Measurements from ENCODE around the gene DNAJB8.

The DNAJB8 gene

DNA sequence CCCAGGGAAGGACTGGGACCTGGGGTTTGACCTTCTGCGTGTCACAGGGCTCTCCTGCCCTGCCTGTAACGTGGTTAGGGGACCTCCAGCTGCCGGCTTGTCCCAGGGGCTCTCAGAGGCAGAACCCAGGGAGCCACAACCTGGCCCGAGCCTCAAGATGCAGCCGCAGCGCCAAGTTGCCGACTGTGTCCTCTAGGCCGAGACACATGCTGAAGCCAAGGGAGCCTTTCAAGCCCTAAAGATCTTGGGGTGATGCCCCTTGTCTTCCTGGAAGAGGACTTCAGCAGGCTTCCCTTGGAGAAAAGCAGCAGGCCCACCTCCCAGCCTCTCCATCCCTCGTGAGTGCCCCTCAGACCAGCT, 7.2 kb downstream of the DNAJB8 start:
- H3K4me1 ChIP-seq (ENCODE audit: control insufficient read depth, insufficient read depth, low read length): no peaks in the 10 kb centered on the region
- no peak overlapping the region for H3K9ac ChIP-seq (ENCODE audit: low read length)
- no peaks in the 10 kb centered on the region for H3K9me3 ChIP-seq (ENCODE audit: control insufficient read depth, low read length)
- no peaks in the 10 kb centered on the region for H3K36me3 ChIP-seq (ENCODE audit: control insufficient read depth, insufficient read depth, low read length, severe bottlenecking)
- no peak for DNase-seq (ENCODE audit: low read depth)
- H3K4me3 ChIP-seq (ENCODE audit: low read length): no peak overlapping the region
- peaks cover 54% of the 10 kb centered on the region for H3K27me3 ChIP-seq (replicated peaks; ENCODE audit: control insufficient read depth, insufficient read depth, low read length)

DNA sequence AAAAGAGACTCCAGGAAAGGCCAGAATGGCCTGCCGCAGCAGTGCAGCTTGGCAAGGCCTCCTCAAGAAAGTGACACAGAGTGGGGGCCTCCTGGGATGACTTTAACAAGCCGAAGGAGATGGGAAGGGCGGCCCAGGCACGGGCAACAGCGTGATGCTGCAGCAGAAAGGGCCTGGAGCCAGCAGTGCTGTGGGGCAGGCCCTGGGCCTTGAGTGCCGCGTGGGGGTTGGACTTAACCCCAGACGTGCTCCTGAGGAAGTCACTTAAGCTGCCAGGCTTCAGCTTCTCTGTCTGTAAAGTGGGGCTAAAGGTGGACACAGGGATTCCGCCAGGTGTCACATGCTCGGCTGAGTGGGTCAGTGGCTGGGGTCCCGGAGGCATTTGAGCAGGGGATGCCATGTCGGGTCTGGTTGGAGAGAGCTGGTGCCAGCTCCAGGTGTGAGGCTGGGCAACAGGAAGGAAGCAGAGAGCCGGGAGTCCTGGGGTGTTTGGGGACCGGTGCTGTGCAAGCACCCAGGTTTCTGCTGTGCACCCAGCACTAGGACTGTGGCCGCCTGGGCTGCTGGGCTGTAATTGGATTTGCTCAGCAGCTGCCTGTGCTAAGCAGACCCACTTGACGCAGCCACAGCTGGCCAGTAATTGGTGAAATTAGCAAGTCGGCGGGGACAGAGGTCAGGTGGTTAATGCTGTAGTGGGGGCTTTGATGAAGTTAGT, 7.8 kb downstream of the DNAJB8 start:
- DNase-seq (ENCODE audit: low read depth): no peak
- Histone ChIP-seq H3K9me3 (ENCODE audit: control insufficient read depth, low read length) (no peaks in the 10 kb centered on the region), H3K9ac (ENCODE audit: low read length) (no peak overlapping the region), H3K27me3 (replicated peaks; ENCODE audit: control insufficient read depth, insufficient read depth, low read length) (peaks cover 57% of the 10 kb centered on the region), H3K4me3 (ENCODE audit: low read length) (no peak overlapping the region), H3K36me3 (ENCODE audit: control insufficient read depth, insufficient read depth, low read length, severe bottlenecking) (no peaks in the 10 kb centered on the region), H3K4me1 (ENCODE audit: control insufficient read depth, insufficient read depth, low read length) (no peaks in the 10 kb centered on the region)

DNA sequence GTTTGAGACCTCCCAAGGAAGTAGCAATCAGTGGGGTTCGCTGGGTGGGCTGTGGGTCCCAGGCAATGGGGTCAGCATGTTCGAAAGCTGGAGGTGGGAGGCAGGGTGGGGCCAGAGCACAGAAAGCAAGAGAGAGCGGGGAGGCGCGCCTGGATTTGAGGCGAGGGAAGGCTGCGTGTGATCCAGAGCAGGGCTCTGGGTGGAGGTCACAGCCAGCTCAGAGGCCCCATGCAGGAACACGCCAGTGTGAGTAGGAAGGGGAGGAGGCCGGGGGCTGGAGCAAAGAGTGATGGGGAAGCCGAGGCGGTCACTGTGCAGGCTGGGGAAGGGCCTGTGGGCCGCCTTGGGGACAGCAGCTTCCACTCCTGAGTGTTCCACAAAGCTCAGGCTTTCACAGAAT, 8.8 kb downstream of the DNAJB8 start:
- H3K9me3 ChIP-seq (ENCODE audit: control insufficient read depth, low read length): no peaks in the 10 kb centered on the region
- no peak overlapping the region for H3K4me3 ChIP-seq (ENCODE audit: low read length)
- no peak for DNase-seq (ENCODE audit: low read depth)
- H3K9ac ChIP-seq (ENCODE audit: low read length): no peak overlapping the region
- H3K36me3 ChIP-seq (ENCODE audit: control insufficient read depth, insufficient read depth, low read length, severe bottlenecking): no peaks in the 10 kb centered on the region
- H3K4me1 ChIP-seq (ENCODE audit: control insufficient read depth, insufficient read depth, low read length): no peaks in the 10 kb centered on the region
- H3K27me3 ChIP-seq (replicated peaks; ENCODE audit: control insufficient read depth, insufficient read depth, low read length): peaks cover 58% of the 10 kb centered on the region

DNA sequence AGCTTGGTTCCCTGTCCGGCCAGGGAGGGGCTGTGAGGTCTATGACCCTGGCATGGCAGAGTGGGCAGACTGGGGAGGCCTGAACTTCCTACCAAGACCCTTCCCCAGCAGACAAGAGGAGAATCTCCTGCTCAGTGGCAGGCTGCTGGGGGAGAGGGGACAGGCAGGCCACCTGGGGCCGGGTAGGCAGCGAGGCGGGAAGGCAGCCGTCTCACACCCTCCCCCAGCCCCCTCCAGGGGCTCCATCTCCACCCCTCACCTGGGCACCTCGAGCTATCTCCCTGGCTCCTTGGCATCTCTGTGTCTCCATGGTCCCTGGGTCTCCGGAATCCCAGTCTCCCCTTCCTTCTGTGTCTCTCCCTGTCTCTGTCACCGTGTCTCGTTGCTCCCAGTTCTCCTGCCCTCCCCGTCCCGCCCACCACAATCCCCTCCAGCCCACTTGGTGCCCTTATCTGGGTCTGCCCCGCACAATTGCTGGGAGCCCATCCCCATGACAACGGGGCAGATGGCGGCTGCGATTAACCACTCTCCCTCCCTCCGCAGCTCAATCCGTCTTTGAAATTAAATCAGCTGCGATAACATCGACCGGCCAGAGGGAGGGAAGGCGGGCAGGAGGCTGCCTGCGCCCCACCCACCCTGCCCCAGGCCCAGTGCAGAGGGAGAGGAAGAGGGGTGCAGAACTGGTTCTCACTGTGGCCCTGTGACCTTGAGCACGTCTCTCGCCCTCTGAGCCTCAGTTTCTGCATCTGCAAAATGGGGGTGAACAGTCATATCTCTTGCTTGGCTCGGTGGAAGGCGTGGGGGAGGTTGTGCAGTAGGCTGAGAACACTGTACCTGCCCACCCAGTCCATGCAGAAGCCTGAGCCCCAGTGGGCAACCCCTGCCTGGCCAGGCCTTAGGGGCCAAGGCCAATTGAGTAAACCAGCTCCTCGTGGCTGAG, 9.6 kb downstream of the DNAJB8 start:
- H3K4me1 ChIP-seq (ENCODE audit: control insufficient read depth, insufficient read depth, low read length): no peaks in the 10 kb centered on the region
- no peaks in the 10 kb centered on the region for H3K9me3 ChIP-seq (ENCODE audit: control insufficient read depth, low read length)
- no peak overlapping the region for H3K4me3 ChIP-seq (ENCODE audit: low read length)
- no peaks in the 10 kb centered on the region for H3K36me3 ChIP-seq (ENCODE audit: control insufficient read depth, insufficient read depth, low read length, severe bottlenecking)
- no peak for DNase-seq (ENCODE audit: low read depth)
- H3K9ac ChIP-seq (ENCODE audit: low read length): no peak overlapping the region
- H3K27me3 ChIP-seq (replicated peaks; ENCODE audit: control insufficient read depth, insufficient read depth, low read length): peaks cover 66% of the 10 kb centered on the region

DNA sequence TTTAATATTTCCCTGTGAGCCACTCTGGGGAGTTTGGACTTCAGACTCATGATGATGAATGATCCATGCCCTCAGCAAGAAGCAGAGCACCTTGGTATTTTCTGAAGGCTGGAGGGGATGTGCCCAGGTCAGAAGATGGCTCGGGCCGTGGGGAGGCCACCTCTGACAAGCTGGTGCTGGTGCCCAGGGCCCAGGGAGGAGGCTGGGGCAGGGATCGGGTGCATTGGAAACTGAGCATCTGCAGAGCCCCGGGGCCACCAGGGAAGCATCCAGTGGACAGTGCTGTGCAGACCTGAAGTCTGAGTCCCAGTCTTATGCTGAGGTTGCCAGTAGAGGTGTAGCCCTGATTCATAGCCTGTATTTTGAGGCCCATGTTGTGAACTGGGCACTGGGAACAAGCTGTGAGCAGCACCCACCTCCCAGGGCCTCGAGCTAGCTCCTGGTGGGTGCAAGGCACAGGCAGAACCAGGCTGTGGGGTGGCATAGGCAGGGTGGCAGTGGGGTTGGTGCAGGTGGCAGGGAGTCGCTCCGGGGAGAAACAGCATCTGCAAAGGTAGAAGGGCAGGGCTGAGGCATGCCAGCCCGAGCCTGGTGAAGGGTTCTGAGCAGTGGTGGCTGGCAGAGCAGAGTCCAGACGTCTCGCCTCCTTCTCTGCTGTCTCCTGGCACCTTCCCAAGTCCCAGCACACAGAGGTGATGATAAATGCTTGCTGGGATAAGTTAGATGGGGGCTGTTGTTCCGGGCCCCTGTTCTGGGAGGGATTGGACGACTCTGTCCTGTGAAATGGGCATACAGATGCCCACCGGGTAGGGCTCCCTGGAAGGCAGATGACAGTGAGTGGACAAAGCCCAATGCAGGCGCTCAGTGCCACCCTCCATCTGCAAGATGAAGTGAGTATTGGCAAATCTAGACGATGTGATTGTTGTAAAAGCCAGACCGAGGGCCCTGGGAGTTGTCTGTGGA, 10.6 kb downstream of the DNAJB8 start:
- no peaks in the 10 kb centered on the region for H3K4me1 ChIP-seq (ENCODE audit: control insufficient read depth, insufficient read depth, low read length)
- H3K9ac ChIP-seq (ENCODE audit: low read length): no peak overlapping the region
- DNase-seq (ENCODE audit: low read depth): no peak
- peaks cover 72% of the 10 kb centered on the region for H3K27me3 ChIP-seq (replicated peaks; ENCODE audit: control insufficient read depth, insufficient read depth, low read length)
- no peaks in the 10 kb centered on the region for H3K36me3 ChIP-seq (ENCODE audit: control insufficient read depth, insufficient read depth, low read length, severe bottlenecking)
- no peak overlapping the region for H3K4me3 ChIP-seq (ENCODE audit: low read length)
- no peaks in the 10 kb centered on the region for H3K9me3 ChIP-seq (ENCODE audit: control insufficient read depth, low read length)

DNA sequence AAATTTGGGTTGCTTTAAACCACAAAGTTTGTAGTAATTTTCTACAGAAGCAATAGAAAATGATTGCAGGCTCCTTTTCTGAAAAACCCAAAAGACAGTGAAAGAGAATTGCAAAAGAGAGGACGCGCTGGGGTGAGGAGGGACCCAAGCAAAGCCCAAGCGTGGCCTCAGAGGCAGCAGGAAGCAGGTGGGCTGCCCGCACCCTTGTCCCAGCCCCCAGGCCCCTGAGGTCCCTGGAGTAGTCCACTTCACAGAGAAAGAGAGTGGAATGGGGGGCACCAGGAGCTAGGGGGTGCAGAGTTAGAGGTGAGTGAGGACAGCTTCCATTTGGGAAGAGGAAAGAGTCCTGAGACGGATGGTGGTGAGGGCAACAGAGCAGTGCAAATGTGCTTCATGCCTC, 11.6 kb downstream of the DNAJB8 start:
- no peak for DNase-seq (ENCODE audit: low read depth)
- no peaks in the 10 kb centered on the region for H3K36me3 ChIP-seq (ENCODE audit: control insufficient read depth, insufficient read depth, low read length, severe bottlenecking)
- no peaks in the 10 kb centered on the region for H3K4me1 ChIP-seq (ENCODE audit: control insufficient read depth, insufficient read depth, low read length)
- no peaks in the 10 kb centered on the region for H3K9me3 ChIP-seq (ENCODE audit: control insufficient read depth, low read length)
- no peak overlapping the region for H3K4me3 ChIP-seq (ENCODE audit: low read length)
- H3K9ac ChIP-seq (ENCODE audit: low read length): no peak overlapping the region
- H3K27me3 ChIP-seq (replicated peaks; ENCODE audit: control insufficient read depth, insufficient read depth, low read length): peaks cover 77% of the 10 kb centered on the region

DNA sequence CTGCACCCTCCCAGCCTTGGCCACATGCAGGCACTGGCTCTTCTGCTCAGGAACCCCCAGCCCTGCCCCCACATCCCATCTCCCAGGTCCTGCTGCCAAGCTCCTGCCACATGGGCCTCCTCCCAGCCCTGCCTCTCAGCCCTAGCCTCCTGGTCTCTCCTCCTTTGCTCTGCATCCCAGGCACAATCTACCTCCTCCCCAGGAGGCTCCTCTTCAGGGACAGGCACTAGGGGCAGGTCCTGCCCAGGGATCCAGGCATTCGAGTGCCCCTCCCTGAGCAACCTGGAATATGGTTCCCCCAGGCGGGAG, 12.4 kb downstream of the DNAJB8 start:
- no peaks in the 10 kb centered on the region for H3K9me3 ChIP-seq (ENCODE audit: control insufficient read depth, low read length)
- peaks cover 74% of the 10 kb centered on the region for H3K27me3 ChIP-seq (replicated peaks; ENCODE audit: control insufficient read depth, insufficient read depth, low read length)
- H3K36me3 ChIP-seq (ENCODE audit: control insufficient read depth, insufficient read depth, low read length, severe bottlenecking): no peaks in the 10 kb centered on the region
- no peaks in the 10 kb centered on the region for H3K4me1 ChIP-seq (ENCODE audit: control insufficient read depth, insufficient read depth, low read length)
- no peak for DNase-seq (ENCODE audit: low read depth)
- no peak overlapping the region for H3K9ac ChIP-seq (ENCODE audit: low read length)
- no peak overlapping the region for H3K4me3 ChIP-seq (ENCODE audit: low read length)

DNA sequence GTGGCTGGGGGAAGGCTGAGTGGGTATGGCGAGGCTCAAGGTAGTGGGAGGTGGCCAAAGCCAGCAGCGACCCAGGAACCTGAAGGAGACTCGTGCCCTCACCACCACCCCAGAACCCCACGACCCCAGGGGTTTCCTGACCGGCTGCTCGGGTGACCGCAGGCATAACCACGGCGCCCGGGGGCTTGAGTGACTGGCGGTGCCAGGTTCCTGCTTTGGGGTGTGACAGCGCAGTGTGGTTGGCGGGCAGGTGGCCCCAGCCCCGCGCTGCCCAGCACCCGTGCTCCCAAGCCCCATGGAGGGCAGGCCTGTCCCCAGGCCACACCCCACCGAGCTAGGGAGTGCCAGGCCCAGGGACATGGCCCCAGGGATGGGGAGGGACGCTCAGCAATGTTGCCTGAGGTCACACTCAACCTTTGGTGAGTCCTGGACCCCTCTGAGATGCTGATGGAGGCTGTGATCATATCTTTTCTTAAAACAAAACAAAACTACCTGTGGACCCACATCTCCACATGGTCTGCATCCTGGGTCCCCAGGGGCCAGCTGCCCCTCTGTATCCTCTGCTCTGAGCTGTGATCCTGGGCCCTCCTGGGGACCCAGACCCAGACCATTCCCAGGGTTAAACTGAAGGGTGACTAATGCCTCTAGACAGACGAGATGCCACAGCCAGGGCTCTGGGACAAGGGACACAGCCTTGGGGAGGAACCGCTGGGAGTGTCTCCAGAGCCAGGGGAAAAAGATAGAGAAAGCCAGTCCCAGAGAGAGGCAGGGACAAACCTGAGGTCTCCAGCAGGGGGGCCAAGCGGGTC, 13.0 kb downstream of the DNAJB8 start:
- Histone ChIP-seq H3K4me3 (ENCODE audit: low read length) (no peak overlapping the region), H3K9ac (ENCODE audit: low read length) (no peak overlapping the region), H3K36me3 (ENCODE audit: control insufficient read depth, insufficient read depth, low read length, severe bottlenecking) (no peaks in the 10 kb centered on the region), H3K9me3 (ENCODE audit: control insufficient read depth, low read length) (no peaks in the 10 kb centered on the region), H3K4me1 (ENCODE audit: control insufficient read depth, insufficient read depth, low read length) (no peaks in the 10 kb centered on the region), H3K27me3 (replicated peaks; ENCODE audit: control insufficient read depth, insufficient read depth, low read length) (peaks cover 79% of the 10 kb centered on the region)
- no peak for DNase-seq (ENCODE audit: low read depth)

DNA sequence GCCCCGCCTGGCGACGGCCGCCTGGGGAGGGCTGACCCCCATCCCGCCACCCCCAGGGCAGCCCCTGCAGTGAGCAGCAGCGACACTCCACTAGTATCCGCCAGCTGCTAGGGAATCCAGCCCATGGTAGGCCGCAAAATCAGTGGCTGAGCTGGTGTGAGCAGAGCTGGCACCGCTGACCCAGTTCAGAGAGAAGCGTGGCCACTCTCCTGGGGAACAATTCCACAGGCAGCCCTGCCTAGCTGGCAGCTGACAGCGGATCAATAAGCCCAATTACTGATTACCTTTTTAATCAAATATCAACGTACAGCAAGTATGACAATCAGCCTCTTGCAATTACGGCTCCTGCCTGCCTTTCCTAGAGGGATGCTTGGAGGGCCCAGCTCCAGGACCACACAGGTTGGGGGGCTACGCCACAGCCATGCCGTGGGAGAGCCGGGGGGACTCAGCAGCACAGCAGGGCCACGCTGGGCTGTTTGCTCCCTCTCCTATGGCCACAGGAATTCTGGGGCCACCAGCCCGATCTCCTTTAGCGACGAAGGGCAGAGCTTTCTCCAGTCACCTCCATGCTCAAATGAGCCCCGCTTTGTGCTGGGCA, 13.9 kb downstream of the DNAJB8 start:
- Histone ChIP-seq H3K4me3 (ENCODE audit: low read length) (no peak overlapping the region), H3K27me3 (replicated peaks; ENCODE audit: control insufficient read depth, insufficient read depth, low read length) (peaks cover 77% of the 10 kb centered on the region), H3K9me3 (ENCODE audit: control insufficient read depth, low read length) (no peaks in the 10 kb centered on the region), H3K9ac (ENCODE audit: low read length) (no peak overlapping the region), H3K4me1 (ENCODE audit: control insufficient read depth, insufficient read depth, low read length) (no peaks in the 10 kb centered on the region), H3K36me3 (ENCODE audit: control insufficient read depth, insufficient read depth, low read length, severe bottlenecking) (no peaks in the 10 kb centered on the region)
- no peak for DNase-seq (ENCODE audit: low read depth)

DNA sequence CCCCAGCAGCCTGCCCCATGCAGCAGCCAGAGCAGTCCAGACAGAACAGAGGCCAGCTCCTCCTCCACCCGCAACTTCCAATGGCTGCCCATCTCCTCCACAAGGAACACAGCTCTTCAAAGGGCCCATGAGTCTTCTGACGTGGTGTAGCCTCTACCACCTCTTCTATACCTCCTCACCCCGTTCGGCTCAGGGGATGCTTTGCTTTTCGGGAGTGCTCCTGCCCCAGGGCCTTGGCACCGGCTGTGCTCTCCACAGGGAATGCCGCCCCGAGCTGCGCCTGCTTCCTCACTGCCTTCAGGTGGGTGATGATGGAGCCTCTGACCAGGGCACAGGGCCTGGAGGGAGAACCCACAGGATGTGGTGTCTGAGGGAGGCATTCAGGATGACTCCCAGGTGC, 14.6 kb downstream of the DNAJB8 start:
- Histone ChIP-seq H3K9ac (ENCODE audit: low read length) (no peak overlapping the region), H3K9me3 (ENCODE audit: control insufficient read depth, low read length) (no peaks in the 10 kb centered on the region), H3K4me3 (ENCODE audit: low read length) (no peak overlapping the region), H3K36me3 (ENCODE audit: control insufficient read depth, insufficient read depth, low read length, severe bottlenecking) (no peaks in the 10 kb centered on the region), H3K4me1 (ENCODE audit: control insufficient read depth, insufficient read depth, low read length) (no peaks in the 10 kb centered on the region), H3K27me3 (replicated peaks; ENCODE audit: control insufficient read depth, insufficient read depth, low read length) (peaks cover 77% of the 10 kb centered on the region)
- no peak for DNase-seq (ENCODE audit: low read depth)

All from adipocyte (in vitro differentiated cells).